MM.1S (cell line): ENCODE data around the gene SRRM3.

Experiments used
- CTCF ChIP-seq: fragments of 300-600 bp; sonication (generic); IDR thresholded peaks from 2 replicates; pipeline ENCODE4 v1.5.1; 2016; ENCODE audit warnings: antibody characterized with exemption, low read length, mixed read lengths
- EZH2 ChIP-seq: fragments of 300-600 bp; sonication (generic); optimal IDR thresholded peaks from 2 replicates; pipeline ENCODE3; 2017; ENCODE audit warnings: low read depth, mild to moderate bottlenecking, antibody characterized with exemption, low read length, mixed read lengths

GRCh38 chr7:76259124-76260093, 57.7 kb downstream of the SRRM3 start:
- TF ChIP-seq CTCF (no peak), EZH2 (no peak)
